Osteocyte (in vitro differentiated cells): ENCODE data around the gene GPC3. TPM values are rescaled to one million over a fixed set of nuclear protein-coding genes. Genes with fewer than 3 reads are reported as not detected.

ENCODE experiments used
- DNase-seq: peaks from one replicate; pipeline ENCODE4 v3.0.0; 2021; ENCODE audit warnings: mixed read lengths; ENCODE audit not compliant: unreplicated experiment; ENCODE audit errors: extremely low spot score
- H3K27ac Mint-ChIP-seq: one replicate; pipeline ENCODE4 v1.8.0; 2021; ENCODE audit warnings: mild to moderate bottlenecking, mixed read lengths; ENCODE audit not compliant: unreplicated experiment
- H3K27me3 Mint-ChIP-seq: one replicate; pipeline ENCODE4 v1.8.0; 2021; ENCODE audit warnings: mixed read lengths; ENCODE audit not compliant: unreplicated experiment
- H3K36me3 Mint-ChIP-seq: one replicate; pipeline ENCODE4 v1.8.0; 2021; ENCODE audit warnings: mixed read lengths; ENCODE audit not compliant: unreplicated experiment
- H3K4me1 Mint-ChIP-seq: one replicate; pipeline ENCODE4 v1.8.0; 2021; ENCODE audit warnings: mixed read lengths; ENCODE audit not compliant: unreplicated experiment
- H3K4me3 Mint-ChIP-seq: one replicate; pipeline ENCODE4 v1.8.0; 2021; ENCODE audit warnings: mild to moderate bottlenecking, moderate library complexity, mixed read lengths; ENCODE audit not compliant: unreplicated experiment
- H3K9me3 Mint-ChIP-seq: one replicate; pipeline ENCODE4 v1.8.0; 2021; ENCODE audit warnings: mixed read lengths; ENCODE audit not compliant: unreplicated experiment
- total RNA-seq: library from RNA; stranded (reverse); gene quantifications from 2 replicates; pipeline ENCODE4 v1.2.1, GENCODE V29; 2021
- TF ChIP-seq, protein P1 (sequence below): fragments of 200-600 bp; sonication (generic); IDR thresholded peaks from 2 replicates; pipeline ENCODE4 v1.5.0; 2021; ENCODE audit warnings: antibody characterized with exemption, mild to moderate bottlenecking, moderate library complexity

GPC3 gene
- total RNA-seq, 1 donor from 2014 or later = 19.6 TPM

DNA sequence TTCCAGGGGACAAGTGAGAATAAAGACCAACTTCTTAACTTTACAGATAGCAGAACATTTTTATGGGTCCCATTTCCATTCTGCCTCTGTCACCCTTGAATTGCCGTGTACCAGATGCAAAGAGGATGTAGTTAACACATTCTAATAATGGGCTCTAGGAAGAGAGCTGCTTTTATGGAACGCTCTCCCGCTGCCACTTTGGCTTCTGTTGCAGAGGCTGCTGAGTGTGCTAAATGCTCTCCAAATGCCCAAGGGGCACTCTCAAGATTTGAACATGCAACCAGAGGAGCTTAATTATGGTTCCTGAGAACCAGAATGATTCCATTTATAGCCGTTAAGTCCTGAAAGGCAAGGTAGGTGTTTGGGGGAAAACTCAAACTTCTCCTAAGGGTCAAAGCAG, 28.1 kb upstream of the GPC3 start:
- Mint-ChIP-seq H3K27ac (no peak overlapping the region), H3K4me3 (no peak overlapping the region), H3K36me3 (no peaks in the 10 kb centered on the region), H3K27me3 (peaks cover 2% of the 10 kb centered on the region), H3K9me3 (no peaks in the 10 kb centered on the region), H3K4me1 (no peaks in the 10 kb centered on the region)
- DNase-seq = no peak
- TF ChIP-seq, protein P1, sequence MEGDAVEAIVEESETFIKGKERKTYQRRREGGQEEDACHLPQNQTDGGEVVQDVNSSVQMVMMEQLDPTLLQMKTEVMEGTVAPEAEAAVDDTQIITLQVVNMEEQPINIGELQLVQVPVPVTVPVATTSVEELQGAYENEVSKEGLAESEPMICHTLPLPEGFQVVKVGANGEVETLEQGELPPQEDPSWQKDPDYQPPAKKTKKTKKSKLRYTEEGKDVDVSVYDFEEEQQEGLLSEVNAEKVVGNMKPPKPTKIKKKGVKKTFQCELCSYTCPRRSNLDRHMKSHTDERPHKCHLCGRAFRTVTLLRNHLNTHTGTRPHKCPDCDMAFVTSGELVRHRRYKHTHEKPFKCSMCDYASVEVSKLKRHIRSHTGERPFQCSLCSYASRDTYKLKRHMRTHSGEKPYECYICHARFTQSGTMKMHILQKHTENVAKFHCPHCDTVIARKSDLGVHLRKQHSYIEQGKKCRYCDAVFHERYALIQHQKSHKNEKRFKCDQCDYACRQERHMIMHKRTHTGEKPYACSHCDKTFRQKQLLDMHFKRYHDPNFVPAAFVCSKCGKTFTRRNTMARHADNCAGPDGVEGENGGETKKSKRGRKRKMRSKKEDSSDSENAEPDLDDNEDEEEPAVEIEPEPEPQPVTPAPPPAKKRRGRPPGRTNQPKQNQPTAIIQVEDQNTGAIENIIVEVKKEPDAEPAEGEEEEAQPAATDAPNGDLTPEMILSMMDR = no peak

DNA sequence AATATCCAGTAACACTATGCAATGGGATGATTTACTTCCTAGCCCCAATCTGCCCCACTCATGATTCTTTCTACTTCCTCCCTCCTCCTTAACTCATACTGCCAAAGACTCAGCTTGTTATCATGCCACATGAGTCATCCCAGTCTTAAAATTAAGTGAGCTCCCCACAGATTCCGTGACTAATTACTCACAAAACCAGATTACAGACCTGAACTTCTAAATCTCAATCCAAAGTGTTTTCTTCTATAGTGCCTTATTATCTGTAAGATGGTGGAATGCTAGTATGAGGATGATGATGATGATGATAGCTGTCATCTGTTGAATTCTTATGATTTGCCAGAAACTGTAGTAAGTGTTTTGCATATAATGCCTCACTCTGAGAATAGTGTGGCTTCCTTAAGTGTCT, 27.7 kb upstream of the GPC3 start:
- DNase-seq = no peak
- H3K27me3 Mint-ChIP-seq = no peaks in the 10 kb centered on the region
- no peaks in the 10 kb centered on the region for H3K36me3 Mint-ChIP-seq
- no peaks in the 10 kb centered on the region for H3K4me1 Mint-ChIP-seq
- no peak overlapping the region for H3K27ac Mint-ChIP-seq
- TF ChIP-seq, protein P1 = no peak
- no peak overlapping the region for H3K4me3 Mint-ChIP-seq
- no peaks in the 10 kb centered on the region for H3K9me3 Mint-ChIP-seq

DNA sequence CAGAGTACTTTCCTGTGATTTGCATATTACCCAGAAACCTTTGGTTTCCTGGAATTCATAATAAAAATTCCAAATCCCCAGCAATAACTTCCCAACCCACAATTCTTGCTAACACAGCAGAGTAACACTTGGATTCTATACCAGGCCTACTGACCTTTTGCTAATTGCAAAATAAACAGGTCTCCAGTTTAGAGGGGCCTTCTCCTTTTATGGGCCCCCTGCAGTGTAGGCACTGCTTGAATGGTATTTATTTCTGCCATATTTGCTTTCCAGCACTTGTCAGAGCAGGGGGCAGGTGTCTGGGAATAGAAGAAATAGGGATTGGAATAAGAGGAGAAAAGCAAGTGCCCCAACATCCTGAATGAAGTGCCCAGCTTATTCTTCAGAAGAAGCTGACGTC, 25.3 kb upstream of the GPC3 start:
- H3K27me3 Mint-ChIP-seq = no peaks in the 10 kb centered on the region
- no peak for DNase-seq
- no peaks in the 10 kb centered on the region for H3K4me1 Mint-ChIP-seq
- TF ChIP-seq, protein P1 = no peak
- H3K9me3 Mint-ChIP-seq = no peaks in the 10 kb centered on the region
- H3K36me3 Mint-ChIP-seq = no peaks in the 10 kb centered on the region
- no peak overlapping the region for H3K4me3 Mint-ChIP-seq
- no peak overlapping the region for H3K27ac Mint-ChIP-seq

DNA sequence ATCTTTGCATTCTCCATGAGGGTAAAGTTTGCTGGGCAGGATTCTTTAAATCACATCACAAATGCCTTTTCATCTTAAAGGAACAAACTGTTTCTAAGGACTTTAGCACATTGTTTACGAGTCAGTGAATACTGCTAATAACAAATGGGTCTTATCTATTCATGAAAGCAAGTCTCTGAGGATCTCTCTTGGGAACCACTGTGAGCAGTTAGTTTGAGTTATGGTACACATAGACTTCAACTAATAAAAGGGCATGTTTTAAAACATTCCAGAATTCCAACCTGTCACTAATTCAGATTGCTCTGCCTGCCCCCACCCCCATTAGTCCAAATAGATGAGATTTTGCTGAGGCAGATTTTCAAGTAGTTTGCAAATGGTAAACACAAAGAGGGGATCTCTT, 22.3 kb upstream of the GPC3 start:
- Mint-ChIP-seq H3K27ac (no peak overlapping the region), H3K36me3 (no peaks in the 10 kb centered on the region)

DNA sequence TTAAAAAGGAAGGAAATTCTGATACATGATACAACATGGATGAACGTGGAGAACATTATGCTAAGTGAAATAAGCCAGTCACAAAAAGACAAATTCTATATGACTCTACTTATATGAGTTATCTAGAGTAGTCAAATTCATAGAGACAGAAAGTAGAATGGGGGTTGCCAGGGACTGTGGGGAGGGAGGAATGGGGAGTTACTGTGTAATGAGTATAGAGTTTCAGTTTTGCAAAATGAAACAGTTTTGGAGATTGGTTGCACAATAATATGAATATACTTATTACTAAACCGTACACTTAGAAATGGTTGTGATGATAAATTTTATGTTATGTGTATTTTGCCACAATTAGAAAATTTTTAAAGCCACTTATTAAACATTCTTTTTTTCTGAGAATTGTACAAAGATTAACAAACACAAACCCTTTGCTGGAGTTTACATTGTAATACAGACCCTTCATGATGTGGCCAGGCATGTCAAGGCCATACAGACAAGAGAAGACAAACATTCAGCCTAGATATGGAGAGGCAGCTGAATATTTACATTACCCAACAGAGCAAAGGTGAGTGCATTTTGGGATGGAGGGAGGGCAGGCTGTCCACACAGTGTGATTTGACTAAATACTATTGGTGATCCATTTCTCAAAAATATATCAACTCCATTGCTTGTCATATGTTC, 21.2 kb upstream of the GPC3 start:
- no peak for DNase-seq
- Mint-ChIP-seq H3K9me3 (no peaks in the 10 kb centered on the region), H3K4me3 (no peak overlapping the region), H3K27ac (no peak overlapping the region), H3K27me3 (no peaks in the 10 kb centered on the region), H3K4me1 (peaks cover 17% of the 10 kb centered on the region), H3K36me3 (no peaks in the 10 kb centered on the region)
- TF ChIP-seq, protein P1 = no peak

More for the DNA sequence above, 22.3 kb upstream of the GPC3 start:
- peaks cover 14% of the 10 kb centered on the region for H3K4me1 Mint-ChIP-seq
- H3K4me3 Mint-ChIP-seq = no peak overlapping the region
- no peak for DNase-seq
- H3K9me3 Mint-ChIP-seq = no peaks in the 10 kb centered on the region
- H3K27me3 Mint-ChIP-seq = no peaks in the 10 kb centered on the region
- TF ChIP-seq, protein P1 = no peak
